HG03575 (cell line): ENCODE measurements around the gene KCNIP1.
"Not testable (repeated sequence)": the region's sequence is repeated elsewhere in the genome, so short reads cannot be mapped to it uniquely, and the experiment has no call there.

Experiments used
- ATAC-seq: cut with Tn5 transposase; IDR thresholded peaks from one replicate; pipeline ENCODE4 v1.9.1; 2021; ENCODE audit not compliant: unreplicated experiment, insufficient number of reproducible peaks, low FRiP score; ENCODE audit errors: extremely low read depth

Gene KCNIP1

GRCh38 chr5:170748951-170749471 lies 245.2 kb downstream of the KCNIP1 start:
- no peak for ATAC-seq

- ATAC-seq: no peak
Measured at GRCh38 chr5:170749911-170750431, 246.2 kb downstream of the KCNIP1 start.

- no peak for ATAC-seq
Measured at GRCh38 chr5:170750791-170751190, 247.0 kb downstream of the KCNIP1 start.

GRCh38 chr5:170751631-170752030 lies 247.8 kb downstream of the KCNIP1 start:
- no peak for ATAC-seq

GRCh38 chr5:170752257-170753215 lies 248.7 kb downstream of the KCNIP1 start:
- no peak for ATAC-seq

- no peak for ATAC-seq
Measured at GRCh38 chr5:170753311-170753710, 249.5 kb downstream of the KCNIP1 start.

- ATAC-seq: not testable (repeated sequence)
Measured at GRCh38 chr5:170754508-170754907, 250.7 kb downstream of the KCNIP1 start.

- ATAC-seq: no peak
Measured at GRCh38 chr5:170755679-170756456, 252.0 kb downstream of the KCNIP1 start.

- ATAC-seq: no peak
Measured at GRCh38 chr5:170756691-170757090, 252.9 kb downstream of the KCNIP1 start.

- ATAC-seq: peak; percentile 90
Measured at GRCh38 chr5:170757182-170757601, 253.4 kb downstream of the KCNIP1 start.

GRCh38 chr5:170757669-170758068 lies 253.8 kb downstream of the KCNIP1 start:
- ATAC-seq: no peak

- no peak for ATAC-seq
Measured at GRCh38 chr5:170758481-170758880, 254.7 kb downstream of the KCNIP1 start.

- no peak for ATAC-seq
Measured at GRCh38 chr5:170760113-170760512, 256.3 kb downstream of the KCNIP1 start.

GRCh38 chr5:170761048-170761707 lies 257.4 kb downstream of the KCNIP1 start:
- ATAC-seq: no peak

GRCh38 chr5:170761708-170762066 lies 257.9 kb downstream of the KCNIP1 start:
- ATAC-seq: no peak

- ATAC-seq: not testable (repeated sequence)
Measured at GRCh38 chr5:170762298-170762697, 258.5 kb downstream of the KCNIP1 start.

GRCh38 chr5:170765868-170766267 lies 262.0 kb downstream of the KCNIP1 start:
- not testable (repeated sequence) for ATAC-seq

GRCh38 chr5:170769246-170769645 lies 265.4 kb downstream of the KCNIP1 start:
- ATAC-seq: no peak

GRCh38 chr5:170769898-170770416 lies 266.1 kb downstream of the KCNIP1 start:
- ATAC-seq: no peak
